ENCODE measurements around the gene SERINC5. TPM values are rescaled to one million over a fixed set of nuclear protein-coding genes. Genes with fewer than 3 reads are reported as not detected.

The SERINC5 gene
- total and polyA plus RNA-seq, 2 donors (not counting 3 experiments of a cell fraction or from before 2014, with no cell fraction given) = 3.2 to 10.1 TPM

DNA sequence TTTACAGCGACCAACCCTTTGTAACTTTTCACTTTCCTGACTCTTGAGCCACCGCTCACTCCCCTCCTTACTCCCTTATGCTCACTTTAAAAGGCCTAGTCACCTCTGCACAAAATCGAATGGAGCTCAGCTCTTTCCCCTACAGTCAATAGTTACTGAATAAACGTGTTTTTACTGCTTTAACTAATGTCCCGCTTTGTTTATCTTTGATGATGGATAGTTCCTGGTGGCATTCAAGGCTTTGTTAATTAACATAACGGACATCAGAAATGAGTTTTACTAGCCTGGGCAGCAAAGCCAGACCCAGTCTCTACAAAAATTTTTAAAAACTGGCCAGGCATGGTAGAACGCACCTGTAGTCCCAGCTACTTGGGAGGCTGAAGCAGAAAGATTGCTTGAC lies 5.0 kb downstream of the SERINC5 start:
- Histone ChIP-seq H3K4me2 (ENCODE audit: insufficient read depth, low read length) (no peak overlapping the region), H2AFZ (ENCODE audit: low read depth, low read length) (no peak overlapping the region), H3K4me1 (ENCODE audit: control insufficient read depth, extremely low read depth, insufficient read depth, low read length) (peaks cover 15% of the 10 kb centered on the region), H3K9ac (replicated peaks; ENCODE audit: extremely low read depth, insufficient read depth, low read length) (no peak overlapping the region), H3K4me3 (replicated peaks in 1 of 3; ENCODE audit: insufficient read depth in 1 of 3, low read depth in 1 of 3, low read length in 3 of 3) (no peak overlapping the region), H3K79me2 (ENCODE audit: control insufficient read depth, insufficient read depth, low read length) (no peaks in the 10 kb centered on the region), H3K27ac (ENCODE audit: insufficient read depth, low read depth, low read length) (no peak overlapping the region), H4K20me1 (replicated peaks; ENCODE audit: control insufficient read depth, extremely low read depth, insufficient read depth, low read length) (no peaks in the 10 kb centered on the region), H3K9me1 (replicated peaks; ENCODE audit: control insufficient read depth, extremely low read depth, insufficient read depth, low read length) (no peaks in the 10 kb centered on the region), H3K27me3 (ENCODE audit: control insufficient read depth in 2 of 2, insufficient read depth in 2 of 2, low read length in 2 of 2) (no peaks in the 10 kb centered on the region), H3K9me3 (replicated peaks; ENCODE audit: control insufficient read depth, insufficient read depth, low read length) (no peaks in the 10 kb centered on the region), H3K36me3 (ENCODE audit: control insufficient read depth in 2 of 2, extremely low read depth in 1 of 2, insufficient read depth in 2 of 2, low read length in 2 of 2) (no peaks in the 10 kb centered on the region)
- no peak for DNase-seq (ENCODE audit: low read depth, low spot score)
- no peak for TF ChIP-seq POLR2A (IDR thresholded peaks at IDR 0.05; ENCODE audit: low read depth, low read length)
- TF ChIP-seq, protein P1, sequence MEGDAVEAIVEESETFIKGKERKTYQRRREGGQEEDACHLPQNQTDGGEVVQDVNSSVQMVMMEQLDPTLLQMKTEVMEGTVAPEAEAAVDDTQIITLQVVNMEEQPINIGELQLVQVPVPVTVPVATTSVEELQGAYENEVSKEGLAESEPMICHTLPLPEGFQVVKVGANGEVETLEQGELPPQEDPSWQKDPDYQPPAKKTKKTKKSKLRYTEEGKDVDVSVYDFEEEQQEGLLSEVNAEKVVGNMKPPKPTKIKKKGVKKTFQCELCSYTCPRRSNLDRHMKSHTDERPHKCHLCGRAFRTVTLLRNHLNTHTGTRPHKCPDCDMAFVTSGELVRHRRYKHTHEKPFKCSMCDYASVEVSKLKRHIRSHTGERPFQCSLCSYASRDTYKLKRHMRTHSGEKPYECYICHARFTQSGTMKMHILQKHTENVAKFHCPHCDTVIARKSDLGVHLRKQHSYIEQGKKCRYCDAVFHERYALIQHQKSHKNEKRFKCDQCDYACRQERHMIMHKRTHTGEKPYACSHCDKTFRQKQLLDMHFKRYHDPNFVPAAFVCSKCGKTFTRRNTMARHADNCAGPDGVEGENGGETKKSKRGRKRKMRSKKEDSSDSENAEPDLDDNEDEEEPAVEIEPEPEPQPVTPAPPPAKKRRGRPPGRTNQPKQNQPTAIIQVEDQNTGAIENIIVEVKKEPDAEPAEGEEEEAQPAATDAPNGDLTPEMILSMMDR (IDR thresholded peaks at IDR 0.05; ENCODE audit: extremely low read depth in 1 of 2, insufficient read depth in 1 of 2, low read depth in 1 of 2, low read length in 2 of 2) = no peak
- ChIA-PET POLR2A (no interaction called here), CTCF (no interaction called here)
- no peak for FAIRE-seq
- intact Hi-C loops (cut with micrococcal nuclease) = loop anchor here (10.0 kb wide), 1 partner anchor 736 kb away; the partner anchor contains the start of gene HOMER1
- no TSS peak for BruUV-seq (replicated peaks)
- dilution Hi-C loops (cut with MboI; ENCODE audit: extremely low pct_ligation_motif_present, low sequenced_read_pairs) = no loop called here

DNA sequence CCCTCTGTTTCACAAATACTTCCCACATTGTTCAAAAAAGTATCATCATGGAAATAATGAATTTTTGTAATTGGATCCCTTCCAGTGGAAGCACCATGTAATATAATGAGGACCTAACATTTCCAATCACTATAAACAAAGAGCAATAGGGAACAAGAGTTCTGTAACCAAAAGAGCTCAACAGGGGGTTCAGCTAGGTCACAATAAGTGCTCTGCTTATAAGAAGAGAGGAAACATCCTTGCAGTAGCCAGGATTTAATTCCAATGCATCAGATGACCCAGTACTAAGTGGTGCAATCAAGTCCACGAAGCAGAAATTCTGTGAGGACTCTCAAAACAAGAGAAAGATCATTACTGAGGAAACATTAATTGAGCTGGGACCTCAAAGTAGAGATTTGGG lies 5.9 kb downstream of the SERINC5 start:
- H3K79me2 ChIP-seq (ENCODE audit: control insufficient read depth, insufficient read depth, low read length) = no peaks in the 10 kb centered on the region
- no peak for FAIRE-seq
- H3K27ac ChIP-seq (ENCODE audit: insufficient read depth, low read depth, low read length) = no peak overlapping the region
- ChIA-PET POLR2A (no interaction called here), CTCF (no interaction called here)
- no peak overlapping the region for H3K4me3 ChIP-seq (replicated peaks in 1 of 3; ENCODE audit: insufficient read depth in 1 of 3, low read depth in 1 of 3, low read length in 3 of 3)
- H3K4me1 ChIP-seq (ENCODE audit: control insufficient read depth, extremely low read depth, insufficient read depth, low read length) = peaks cover 13% of the 10 kb centered on the region
- no peaks in the 10 kb centered on the region for H3K9me1 ChIP-seq (replicated peaks; ENCODE audit: control insufficient read depth, extremely low read depth, insufficient read depth, low read length)
- H3K9ac ChIP-seq (replicated peaks; ENCODE audit: extremely low read depth, insufficient read depth, low read length) = no peak overlapping the region
- no peaks in the 10 kb centered on the region for H3K36me3 ChIP-seq (ENCODE audit: control insufficient read depth in 2 of 2, extremely low read depth in 1 of 2, insufficient read depth in 2 of 2, low read length in 2 of 2)
- no TSS peak for BruUV-seq (replicated peaks)
- H4K20me1 ChIP-seq (replicated peaks; ENCODE audit: control insufficient read depth, extremely low read depth, insufficient read depth, low read length) = no peaks in the 10 kb centered on the region
- H3K27me3 ChIP-seq (ENCODE audit: control insufficient read depth in 2 of 2, insufficient read depth in 2 of 2, low read length in 2 of 2) = no peaks in the 10 kb centered on the region
- dilution Hi-C loops (cut with MboI; ENCODE audit: extremely low pct_ligation_motif_present, low sequenced_read_pairs) (no loop called here), intact Hi-C loops (cut with micrococcal nuclease) (loop anchor here (10.0 kb wide), 1 partner anchor 735 kb away; the partner anchor contains the start of gene HOMER1)
- TF ChIP-seq, protein P1 (IDR thresholded peaks at IDR 0.05; ENCODE audit: extremely low read depth in 1 of 2, insufficient read depth in 1 of 2, low read depth in 1 of 2, low read length in 2 of 2) = no peak
- no peak for TF ChIP-seq POLR2A (IDR thresholded peaks at IDR 0.05; ENCODE audit: low read depth, low read length)
- TF ChIP-seq GATA2 (IDR thresholded peaks at IDR 0.05; ENCODE audit: insufficient read depth, insufficient read length, low read depth, low read length) = no peak
- TF ChIP-seq MYC (IDR thresholded peaks at IDR 0.05; ENCODE audit: low read depth, low read length) = no peak
- TF ChIP-seq EZH2 (IDR thresholded peaks at IDR 0.05; ENCODE audit: borderline replicate concordance, low read depth, low read length, severe bottlenecking) = no peak
- no peak for TF ChIP-seq POLR2AphosphoS5 (IDR thresholded peaks at IDR 0.05; ENCODE audit: insufficient read depth, low read depth, low read length)
- no peak for TF ChIP-seq FOS (IDR thresholded peaks at IDR 0.05; ENCODE audit: borderline replicate concordance, insufficient read depth, low read length)
- TF ChIP-seq, protein P2, sequence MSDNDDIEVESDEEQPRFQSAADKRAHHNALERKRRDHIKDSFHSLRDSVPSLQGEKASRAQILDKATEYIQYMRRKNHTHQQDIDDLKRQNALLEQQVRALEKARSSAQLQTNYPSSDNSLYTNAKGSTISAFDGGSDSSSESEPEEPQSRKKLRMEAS (IDR thresholded peaks at IDR 0.05; ENCODE audit: insufficient read depth, insufficient read length) = no peak
- TF ChIP-seq JUN (IDR thresholded peaks at IDR 0.05; ENCODE audit: borderline replicate concordance, insufficient read depth, insufficient read length, low read depth) = no peak
- no peak for DNase-seq (ENCODE audit: low read depth, low spot score)
- no peaks in the 10 kb centered on the region for H3K9me3 ChIP-seq (replicated peaks; ENCODE audit: control insufficient read depth, insufficient read depth, low read length)
- H3K4me2 ChIP-seq (ENCODE audit: insufficient read depth, low read length) = no peak overlapping the region
- H2AFZ ChIP-seq (ENCODE audit: low read depth, low read length) = no peak overlapping the region

Data from endothelial cell of umbilical vein (primary cell).